Renal pelvis (tissue), 4 donors: ENCODE measurements around the gene PPIL4. TPM values are rescaled to one million over a fixed set of nuclear protein-coding genes. Genes with fewer than 3 reads are reported as not detected.
"Not testable (repeated sequence)": the region's sequence is repeated elsewhere in the genome, so short reads cannot be mapped to it uniquely, and the experiment has no call there.

Experiments used
- DNase-seq: peaks from one replicate; pipeline ENCODE4 v3.0.0-alpha.2; 2013
- polyA plus RNA-seq, 3 donors: library from polyadenylated mRNA; unstranded; fragments of 120-200 nt; gene quantifications; one replicate each; pipeline ENCODE4 v1.2.1, GENCODE V29; 2013; ENCODE audit not compliant: insufficient read length in 3 of 3

The PPIL4 gene
- polyA plus RNA-seq, 3 donors, result 49.5 to 57.1 (median 52.2) TPM

- peak; percentile 71 for DNase-seq
Measured at GRCh38 chr6:149545258-149545753, 537 bp downstream of the PPIL4 start.

GRCh38 chr6:149544646-149545257, 1.1 kb downstream of the PPIL4 start:
- no peak for DNase-seq

- DNase-seq, result no peak
Measured at GRCh38 chr6:149541139-149541538, 4.7 kb downstream of the PPIL4 start.

GRCh38 chr6:149534742-149535141, 11.1 kb downstream of the PPIL4 start:
- DNase-seq, result no peak

GRCh38 chr6:149529650-149530049, 16.2 kb downstream of the PPIL4 start:
- DNase-seq, result no peak

- DNase-seq, result no peak
Measured at GRCh38 chr6:149515494-149515893, 30.3 kb downstream of the PPIL4 start.

- no peak for DNase-seq
Measured at GRCh38 chr6:149513915-149514314, 31.9 kb downstream of the PPIL4 start.

- no peak for DNase-seq
Measured at GRCh38 chr6:149510793-149511512, 34.9 kb downstream of the PPIL4 start.

- DNase-seq, result no peak
Measured at GRCh38 chr6:149508485-149508884, 37.4 kb downstream of the PPIL4 start.

- DNase-seq, result no peak
Measured at GRCh38 chr6:149503872-149504271, 42.0 kb downstream of the PPIL4 start.

- no peak for DNase-seq
Measured at GRCh38 chr6:149503276-149503675, 42.6 kb downstream of the PPIL4 start.

GRCh38 chr6:149501768-149502167, 44.1 kb downstream of the PPIL4 start:
- DNase-seq, result no peak

GRCh38 chr6:149501201-149501600, 44.6 kb downstream of the PPIL4 start:
- no peak for DNase-seq

- DNase-seq, result no peak
Measured at GRCh38 chr6:149500096-149500495, 45.7 kb downstream of the PPIL4 start.

- DNase-seq, result no peak
Measured at GRCh38 chr6:149499066-149499465, 46.8 kb downstream of the PPIL4 start.

- DNase-seq, result no peak
Measured at GRCh38 chr6:149497365-149497764, 48.5 kb downstream of the PPIL4 start.

- not testable (repeated sequence) for DNase-seq
Measured at GRCh38 chr6:149496597-149496996, 49.2 kb downstream of the PPIL4 start.

GRCh38 chr6:149495349-149496016, 50.4 kb downstream of the PPIL4 start:
- DNase-seq, result not testable (repeated sequence)

- not testable (repeated sequence) for DNase-seq
Measured at GRCh38 chr6:149494810-149495209, 51.0 kb downstream of the PPIL4 start.

- no peak for DNase-seq
Measured at GRCh38 chr6:149493761-149494320, 52.0 kb downstream of the PPIL4 start.

- DNase-seq, result no peak
Measured at GRCh38 chr6:149492798-149493343, 53.0 kb downstream of the PPIL4 start.

GRCh38 chr6:149489967-149490366, 55.9 kb downstream of the PPIL4 start:
- DNase-seq, result no peak
